MM.1S (cell line): ENCODE measurements around the gene GPR155.

Source experiments
- DNase-seq: peaks from one replicate; pipeline ENCODE4 v3.0.0-alpha.2; 2015
- H2AFZ ChIP-seq: fragments of 300-600 bp; sonication (generic); 2 replicates; pipeline ENCODE4 v1.6.0; 2016; ENCODE audit warnings: antibody characterized with exemption, low read length
- H3F3A ChIP-seq: fragments of 300-600 bp; sonication (generic); 2 replicates; pipeline ENCODE4 v1.6.1; 2016; ENCODE audit warnings: mild to moderate bottlenecking, antibody characterized with exemption, low read length, moderate library complexity, mixed read lengths; ENCODE audit not compliant: insufficient read depth
- H3K27ac ChIP-seq: fragments of 300-600 bp; sonication (generic); 2 replicates; pipeline ENCODE4 v1.5.1; 2016; ENCODE audit warnings: mild to moderate bottlenecking, low read length
- H3K27me3 ChIP-seq: fragments of 300-600 bp; sonication (generic); replicated peaks from 2 replicates; pipeline ENCODE4 v1.6.0; 2016; ENCODE audit warnings: low read length; ENCODE audit not compliant: insufficient read depth
- H3K36me3 ChIP-seq: fragments of 300-600 bp; sonication (generic); replicated peaks from 2 replicates; pipeline ENCODE4 v1.6.1; 2016; ENCODE audit warnings: mild to moderate bottlenecking, low read length, mixed read lengths; ENCODE audit not compliant: insufficient read depth
- H3K4me1 ChIP-seq: fragments of 300-600 bp; sonication (generic); 2 replicates; pipeline ENCODE4 v1.6.1; 2016; ENCODE audit warnings: low read length, mixed read lengths
- H3K4me2 ChIP-seq: fragments of 300-600 bp; sonication (generic); 2 replicates; pipeline ENCODE4 v1.6.0; 2016; ENCODE audit warnings: low read depth, low read length
- H3K4me3 ChIP-seq: fragments of 300-600 bp; sonication (generic); 2 replicates; pipeline ENCODE4 v1.5.1; 2016; ENCODE audit warnings: low read length, mixed read lengths
- H3K79me2 ChIP-seq: fragments of 300-600 bp; sonication (generic); 2 replicates; pipeline ENCODE4 v1.6.1; 2016; ENCODE audit warnings: mixed run types, low read length, mixed read lengths
- H3K9ac ChIP-seq: fragments of 300-600 bp; sonication (generic); 2 replicates; pipeline ENCODE4 v1.6.1; 2016; ENCODE audit warnings: low read length, mixed read lengths
- H3K9me2 ChIP-seq: fragments of 300-600 bp; sonication (generic); replicated peaks from 2 replicates; pipeline ENCODE4 v1.6.1; 2016; ENCODE audit warnings: mild to moderate bottlenecking, low read length, mixed read lengths; ENCODE audit not compliant: insufficient read depth
- H3K9me3 ChIP-seq: fragments of 300-600 bp; sonication (generic); replicated peaks from 2 replicates; pipeline ENCODE4 v1.6.1; 2016; ENCODE audit warnings: mild to moderate bottlenecking, low read length, mixed read lengths; ENCODE audit not compliant: insufficient read depth
- H4K20me1 ChIP-seq: fragments of 300-600 bp; sonication (generic); 2 replicates; pipeline ENCODE4 v1.6.1; 2016; ENCODE audit warnings: mild to moderate bottlenecking, low read length, moderate library complexity, mixed read lengths; ENCODE audit not compliant: insufficient read depth
- CTCF ChIP-seq: fragments of 300-600 bp; sonication (generic); IDR thresholded peaks from 2 replicates; pipeline ENCODE4 v1.5.1; 2016; ENCODE audit warnings: antibody characterized with exemption, low read length, mixed read lengths
- EZH2 ChIP-seq: fragments of 300-600 bp; sonication (generic); optimal IDR thresholded peaks from 2 replicates; pipeline ENCODE3; 2017; ENCODE audit warnings: low read depth, mild to moderate bottlenecking, antibody characterized with exemption, low read length, mixed read lengths
- EZH2phosphoT487 ChIP-seq: fragments of 300-600 bp; sonication (generic); IDR thresholded peaks from 2 replicates; pipeline ENCODE4 v1.6.1; 2018; ENCODE audit warnings: antibody characterized with exemption, low read length

GPR155 gene

GRCh38 chr2:174510583-174511189 is 23.9 kb upstream of the GPR155 start:
- Histone ChIP-seq H3K9me3 (no peaks in the 10 kb centered on the region; the same call in 1 of the 2 replicates), H3K79me2 (no peaks in the 10 kb centered on the region), H3K9ac (no peak overlapping the region), H2AFZ (no peak overlapping the region), H3K4me1 (no peaks in the 10 kb centered on the region), H3K4me3 (no peak overlapping the region), H3K27ac (no peak overlapping the region), H3K27me3 (no peaks in the 10 kb centered on the region), H3K4me2 (no peak overlapping the region), H4K20me1 (no peaks in the 10 kb centered on the region), H3K36me3 (no peaks in the 10 kb centered on the region), H3K9me2 (no peaks in the 10 kb centered on the region), H3F3A (no peaks in the 10 kb centered on the region)
- TF ChIP-seq EZH2 (no peak), CTCF (no peak), EZH2phosphoT487 (no peak)
- no peak for DNase-seq

GRCh38 chr2:174503161-174503809 is 16.5 kb upstream of the GPR155 start:
- H3K4me2 ChIP-seq: no peak overlapping the region
- TF ChIP-seq EZH2 (no peak), CTCF (no peak), EZH2phosphoT487 (no peak)
- H4K20me1 ChIP-seq: no peaks in the 10 kb centered on the region
- H3K4me3 ChIP-seq: no peak overlapping the region
- no peaks in the 10 kb centered on the region for H3K9me2 ChIP-seq
- no peak overlapping the region for H2AFZ ChIP-seq
- H3K36me3 ChIP-seq: no peaks in the 10 kb centered on the region
- no peak for DNase-seq
- H3K79me2 ChIP-seq: no peaks in the 10 kb centered on the region
- H3K27me3 ChIP-seq: no peaks in the 10 kb centered on the region; the same call in 1 of the 2 replicates
- no peaks in the 10 kb centered on the region for H3F3A ChIP-seq
- H3K4me1 ChIP-seq: no peaks in the 10 kb centered on the region
- H3K9ac ChIP-seq: no peak overlapping the region
- no peaks in the 10 kb centered on the region for H3K9me3 ChIP-seq
- no peak overlapping the region for H3K27ac ChIP-seq

GRCh38 chr2:174499371-174499770 is 12.5 kb upstream of the GPR155 start:
- H3K4me3 ChIP-seq: no peak overlapping the region
- H3K27me3 ChIP-seq: no peaks in the 10 kb centered on the region; the same call in 1 of the 2 replicates
- H3K9me3 ChIP-seq: no peaks in the 10 kb centered on the region
- DNase-seq: no peak
- peaks cover 2% of the 10 kb centered on the region; the same call in 1 of the 2 replicates for H3F3A ChIP-seq
- no peak overlapping the region for H3K27ac ChIP-seq
- H4K20me1 ChIP-seq: no peaks in the 10 kb centered on the region
- H3K4me2 ChIP-seq: no peak overlapping the region
- H3K36me3 ChIP-seq: no peaks in the 10 kb centered on the region
- H2AFZ ChIP-seq: no peak overlapping the region
- H3K79me2 ChIP-seq: no peaks in the 10 kb centered on the region
- H3K9me2 ChIP-seq: no peaks in the 10 kb centered on the region
- TF ChIP-seq EZH2phosphoT487 (no peak), EZH2 (no peak), CTCF (no peak)
- H3K4me1 ChIP-seq: peaks cover 3% of the 10 kb centered on the region
- no peak overlapping the region for H3K9ac ChIP-seq
